ENCODE measurements around the gene EIF4E1B. TPM values are rescaled to one million over a fixed set of nuclear protein-coding genes. Genes with fewer than 3 reads are reported as not detected.

The EIF4E1B gene
- total and polyA plus RNA-seq, 4 donors = not detected

DNA sequence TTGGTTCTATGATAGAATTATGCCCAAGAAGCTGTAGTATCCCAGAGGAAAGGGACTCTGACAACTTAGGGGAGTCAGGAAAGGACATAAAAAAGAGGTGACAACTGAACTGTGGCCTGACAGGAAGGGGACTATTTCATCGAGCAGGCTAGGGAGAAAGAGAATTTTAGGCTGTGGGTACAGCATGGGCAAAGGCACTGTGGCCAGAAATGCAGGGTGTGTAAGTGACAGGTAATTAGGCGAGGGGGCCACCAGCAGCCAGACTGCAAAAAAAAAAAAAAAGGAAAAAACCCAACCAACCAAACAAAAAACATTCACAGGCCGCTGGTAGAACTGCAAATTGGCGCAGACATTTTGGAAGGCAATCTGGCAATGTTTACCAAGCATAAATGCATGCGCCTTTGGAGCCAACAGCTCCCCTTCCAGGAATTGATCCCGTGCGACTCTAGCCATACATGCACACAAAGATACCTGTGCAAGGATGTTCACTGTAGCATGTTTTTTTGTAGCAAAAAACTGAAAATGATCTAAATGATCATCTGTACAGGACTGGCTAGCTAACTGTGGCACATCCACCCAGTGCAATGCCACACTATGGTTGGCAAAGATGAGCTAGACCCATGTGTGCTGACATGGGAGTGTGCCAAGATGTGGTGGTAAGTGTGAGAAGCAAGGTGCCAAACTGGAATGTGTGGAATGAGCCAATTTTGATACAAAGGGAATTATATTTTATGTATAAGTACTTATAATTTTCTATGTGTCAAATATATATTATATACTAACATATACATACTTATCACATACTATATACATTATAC, 1.1 kb downstream of the EIF4E1B start:
- DNase-seq (ENCODE audit: low spot score) = no peak
- TF ChIP-seq NR2F2 (IDR thresholded peaks at IDR 0.05) (no peak), SP1 (IDR thresholded peaks at IDR 0.05) (no peak), EGR1 (IDR thresholded peaks at IDR 0.05; ENCODE audit: low read depth in 2 of 2) (no peak), FOXA1 (IDR thresholded peaks at IDR 0.05) (no peak), MAX (IDR thresholded peaks at IDR 0.05) (no peak), CTCF (IDR thresholded peaks at IDR 0.05; ENCODE audit: low read depth, low read length, missing input control) (no peak), HNF4A (conservative IDR thresholded peaks at IDR 0.05) (no peak), ATF3 (IDR thresholded peaks at IDR 0.05) (no peak), ZBTB33 (IDR thresholded peaks at IDR 0.05) (no peak), JUND (IDR thresholded peaks at IDR 0.05) (no peak), HNF4G (IDR thresholded peaks at IDR 0.05) (no peak), RXRA (IDR thresholded peaks at IDR 0.05) (no peak), FOXA2 (IDR thresholded peaks at IDR 0.05) (no peak), REST (IDR thresholded peaks at IDR 0.05) (no peak), YY1 (IDR thresholded peaks at IDR 0.05) (no peak), TAF1 (conservative IDR thresholded peaks at IDR 0.05) (no peak), GABPA (IDR thresholded peaks at IDR 0.05 in 1 of 2, conservative IDR thresholded peaks at IDR 0.05 in 1 of 2) (no peak), RAD21 (IDR thresholded peaks at IDR 0.05) (no peak)
- H3K4me1 ChIP-seq (ENCODE audit: control insufficient read depth in 4 of 4, insufficient read depth in 4 of 4, low read length in 3 of 4) = peaks cover 0 to 5% (median 5%) of the 10 kb centered on the region in 4 donors
- H3K9me3 ChIP-seq (ENCODE audit: control insufficient read depth in 4 of 4, low read length in 3 of 4) = no peaks in the 10 kb centered on the region
- H3K4me3 ChIP-seq (ENCODE audit: low read depth in 1 of 3, low read length in 3 of 3) = no peak overlapping the region
- H3K9ac ChIP-seq (ENCODE audit: low read depth in 1 of 2, low read length in 2 of 2) = no peak overlapping the region
- WGBS = 73% methylated on average over 7 of the region's 7 CpGs
- H3K36me3 ChIP-seq (ENCODE audit: control insufficient read depth in 4 of 4, insufficient read depth in 3 of 4, low read depth in 1 of 4, low read length in 3 of 4) = no peaks in the 10 kb centered on the region
- H3K27ac ChIP-seq (ENCODE audit: low read depth in 1 of 2, low read length in 2 of 2) = no peak overlapping the region
- H3K27me3 ChIP-seq (ENCODE audit: control insufficient read depth in 4 of 4, insufficient read depth in 4 of 4, low read length in 3 of 4) = peaks cover 4 to 24% (median 6%) of the 10 kb centered on the region in 4 donors

Data from liver (tissue), 9 donors.